Neuronal stem cell (in vitro differentiated cells): ENCODE data around the gene ZBTB7C. TPM values are rescaled to one million over a fixed set of nuclear protein-coding genes. Genes with fewer than 3 reads are reported as not detected.

Experiments used
- DNase-seq: peaks from one replicate; pipeline ENCODE4 v3.0.0-alpha.2; 2013; ENCODE audit warnings: low spot score
- H2AFZ ChIP-seq: one replicate; pipeline ENCODE4 v1.6.1; 2013; ENCODE audit warnings: mild to moderate bottlenecking, low read length, inconsistent platforms
- H2AK5ac ChIP-seq: 2 replicates; pipeline ENCODE4 v1.6.1; 2013; ENCODE audit warnings: low read depth, mild to moderate bottlenecking, inconsistent platforms, low read length, moderate library complexity, mixed read lengths
- H2BK120ac ChIP-seq: 2 replicates; pipeline ENCODE4 v1.6.1; 2013; ENCODE audit warnings: low read depth, mild to moderate bottlenecking, inconsistent platforms, low read length, moderate library complexity, mixed read lengths
- H2BK12ac ChIP-seq: one replicate; pipeline ENCODE4 v1.6.1; 2013; ENCODE audit warnings: low read length, inconsistent platforms
- H2BK15ac ChIP-seq: 2 replicates; pipeline ENCODE4 v1.6.1; 2013; ENCODE audit warnings: mild to moderate bottlenecking, low read length, inconsistent platforms, mixed read lengths
- H2BK5ac ChIP-seq: one replicate; pipeline ENCODE4 v1.6.1; 2013; ENCODE audit warnings: inconsistent platforms, mild to moderate bottlenecking, low read length, moderate library complexity
- H3K14ac ChIP-seq: one replicate; pipeline ENCODE4 v1.6.1; 2013; ENCODE audit warnings: low read length, inconsistent platforms
- H3K18ac ChIP-seq: 2 replicates; pipeline ENCODE4 v1.6.1; 2013; ENCODE audit warnings: low read length, inconsistent platforms
- H3K23ac ChIP-seq: 2 replicates; pipeline ENCODE4 v1.6.1; 2013; ENCODE audit warnings: low read depth, mild to moderate bottlenecking, mixed read lengths, low read length, inconsistent platforms; ENCODE audit not compliant: poor library complexity
- H3K27ac ChIP-seq: replicated peaks from 3 replicates; pipeline ENCODE4 v1.5.1; 2013; ENCODE audit warnings: low read length, inconsistent platforms
- H3K27me3 ChIP-seq, 3 experiments: 2 replicates each; pipeline ENCODE4 v1.6.1; 2013; ENCODE audit warnings: low read length in 3 of 3, mild to moderate bottlenecking in 2 of 3, inconsistent platforms in 1 of 3, low read depth in 1 of 3, mixed read lengths in 1 of 3, moderate library complexity in 1 of 3; ENCODE audit not compliant: control insufficient read depth in 3 of 3, insufficient read depth in 3 of 3
- H3K36me3 ChIP-seq, 2 donors: replicated peaks in 1 of 2; 2 replicates each; pipeline ENCODE4 v1.6.1; 2013; ENCODE audit warnings: low read length in 2 of 2; ENCODE audit not compliant: control insufficient read depth in 2 of 2, insufficient read depth in 2 of 2
- H3K4ac ChIP-seq: 2 replicates; pipeline ENCODE4 v1.6.1; 2013; ENCODE audit warnings: inconsistent platforms, mild to moderate bottlenecking, low read length, moderate library complexity
- H3K4me1 ChIP-seq, 2 donors: 1 replicate in 1 of 2; 2 replicates in 1 of 2; pipeline ENCODE4 v1.6.1; 2013; ENCODE audit warnings: low read length in 2 of 2, low read depth in 1 of 2; ENCODE audit not compliant: control insufficient read depth in 2 of 2, insufficient read depth in 1 of 2
- H3K4me2 ChIP-seq: one replicate; pipeline ENCODE4 v1.6.1; 2013; ENCODE audit warnings: mild to moderate bottlenecking, low read length, inconsistent platforms; ENCODE audit not compliant: insufficient read depth, poor library complexity, severe bottlenecking
- H3K4me3 ChIP-seq, 2 donors: 2 replicates each; pipeline ENCODE4 v1.5.1; 2013; ENCODE audit warnings: low read length in 2 of 2, mild to moderate bottlenecking in 2 of 2, inconsistent platforms in 1 of 2, moderate library complexity in 1 of 2
- H3K79me1 ChIP-seq: one replicate; pipeline ENCODE4 v1.6.1; 2013; ENCODE audit warnings: low read depth, mild to moderate bottlenecking, inconsistent platforms, low read length, moderate library complexity
- H3K9ac ChIP-seq: one replicate; pipeline ENCODE4 v1.6.1; 2013; ENCODE audit warnings: mild to moderate bottlenecking, low read depth, low read length, inconsistent platforms; ENCODE audit not compliant: poor library complexity
- H3K9me3 ChIP-seq, 2 donors: replicated peaks in 1 of 2; 2 replicates each; pipeline versions ENCODE3 to v1.6.1; 2013; ENCODE audit warnings: low read length in 2 of 2, mild to moderate bottlenecking in 2 of 2, inconsistent platforms in 1 of 2, low read depth in 1 of 2, mixed read lengths in 1 of 2, moderate library complexity in 1 of 2; ENCODE audit not compliant: control insufficient read depth in 2 of 2, insufficient read depth in 1 of 2
- H4K8ac ChIP-seq: one replicate; pipeline ENCODE4 v1.6.1; 2013; ENCODE audit warnings: low read depth, mild to moderate bottlenecking, inconsistent platforms, low read length, moderate library complexity
- H4K91ac ChIP-seq: one replicate; pipeline ENCODE4 v1.6.1; 2013; ENCODE audit warnings: low read length, low read depth, mild to moderate bottlenecking, inconsistent platforms; ENCODE audit not compliant: poor library complexity
- WGBS, 2 donors: extraction: QIAGEN DNeasy Blood & Tissue Kit; methylation state at CpG; one replicate each; pipeline ENCODE4 v1.1.7; 2013; ENCODE audit warnings: missing lambda C conversion rate in 2 of 2, mixed read lengths in 1 of 2; ENCODE audit not compliant: insufficient read length in 2 of 2, insufficient replicate concordance in 1 of 2; ENCODE audit errors: extremely low coverage in 2 of 2; 5-methylcytosine and 5-hydroxymethylcytosine counted together
- small RNA-seq: library from polyadenylated mRNA; stranded (forward); fragments of <200 nt; extraction: miRNeasy Mini kit (QIAGEN cat#:217004); gene quantifications from one replicate; pipeline ENCODE3, GENCODE V24; 2013; ENCODE audit not compliant: insufficient read depth

ZBTB7C gene

GRCh38 chr18:47978603-47979002 lies 430.6 kb downstream of the ZBTB7C start:
- Histone ChIP-seq H3K14ac (no peak overlapping the region), H3K79me1 (no peaks in the 10 kb centered on the region), H3K9me3 (no peaks in the 10 kb centered on the region), H3K4me3 (no peak overlapping the region), H2AK5ac (no peak overlapping the region), H3K9ac (no peak overlapping the region), H3K4me1 (peaks cover 0 to 25% of the 10 kb centered on the region in 2 donors), H3K18ac (peak overlapping the region; percentile 75), H3K4ac (no peak overlapping the region), H4K8ac (no peak overlapping the region), H2AFZ (no peak overlapping the region), H3K27me3 (peaks cover 0 to 18% (median 0%) of the 10 kb centered on the region in 3 experiments), H2BK120ac (no peak overlapping the region), H3K4me2 (no peak overlapping the region), H3K27ac (no peak overlapping the region), H2BK15ac (no peak overlapping the region), H2BK5ac (no peak overlapping the region), H2BK12ac (no peak overlapping the region), H3K23ac (no peak overlapping the region), H3K36me3 (no peaks in the 10 kb centered on the region), H4K91ac (no peak overlapping the region)
- no peak for DNase-seq
- WGBS, 2 donors, result no CpG with 5 or more reads among the region's 1 CpG

- no peak for DNase-seq
- no peak overlapping the region for H2AK5ac ChIP-seq
These were observed 431.0 kb downstream of the ZBTB7C start for GRCh38 chr18:47978141-47978540.

More at GRCh38 chr18:47978141-47978540, 431.0 kb downstream of the ZBTB7C start:
- Histone ChIP-seq H3K9ac (no peak overlapping the region), H3K23ac (no peak overlapping the region), H4K91ac (no peak overlapping the region), H3K4me1 (peaks cover 0 to 27% of the 10 kb centered on the region in 2 donors), H4K8ac (no peak overlapping the region), H3K79me1 (no peaks in the 10 kb centered on the region), H3K27me3 (peaks cover 0 to 20% (median 0%) of the 10 kb centered on the region in 3 experiments), H3K4me2 (no peak overlapping the region), H3K4me3 (no peak overlapping the region), H3K9me3 (no peaks in the 10 kb centered on the region), H3K36me3 (no peaks in the 10 kb centered on the region), H3K27ac (no peak overlapping the region), H3K14ac (no peak overlapping the region), H2BK12ac (no peak overlapping the region), H2BK120ac (no peak overlapping the region), H2BK15ac (no peak overlapping the region), H2BK5ac (no peak overlapping the region), H2AFZ (no peak overlapping the region), H3K4ac (no peak overlapping the region), H3K18ac (no peak overlapping the region)
- no CpG with 5 or more reads among the region's 2 CpGs for WGBS, 2 donors

Small RNA genes within 50 kb of the gene (small RNA-seq; reads per million reads assigned to genes)
- not detected for gene RNU6-708P
